Measurements from ENCODE around the gene ATP1A4.

Gene ATP1A4

GRCh38 chr1:160178731-160179130 is 27.3 kb downstream of the ATP1A4 start:
- no peak for FAIRE-seq

DNA sequence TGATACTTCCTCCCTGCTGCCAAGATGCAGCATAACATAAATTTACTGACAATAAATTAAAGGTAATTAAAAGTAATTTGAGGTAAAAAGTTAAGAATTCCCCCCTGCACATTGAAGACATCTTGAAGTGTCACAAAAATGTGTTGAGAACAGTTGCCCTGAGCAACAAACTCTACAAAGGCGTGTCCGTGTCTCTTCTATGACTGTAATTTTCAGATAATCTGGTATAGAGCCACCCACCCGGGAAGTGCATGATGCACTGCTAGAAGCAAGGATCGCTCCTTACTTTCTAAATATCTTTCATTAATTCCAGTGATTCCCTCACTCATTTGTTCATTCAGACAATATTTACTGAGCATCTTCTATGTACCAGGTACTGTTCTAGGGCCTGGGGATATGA is 27.9 kb downstream of the ATP1A4 start:
- no peak for FAIRE-seq

- no peak for FAIRE-seq
Observed at GRCh38 chr1:160186246-160186645, 34.8 kb downstream of the ATP1A4 start.

DNA sequence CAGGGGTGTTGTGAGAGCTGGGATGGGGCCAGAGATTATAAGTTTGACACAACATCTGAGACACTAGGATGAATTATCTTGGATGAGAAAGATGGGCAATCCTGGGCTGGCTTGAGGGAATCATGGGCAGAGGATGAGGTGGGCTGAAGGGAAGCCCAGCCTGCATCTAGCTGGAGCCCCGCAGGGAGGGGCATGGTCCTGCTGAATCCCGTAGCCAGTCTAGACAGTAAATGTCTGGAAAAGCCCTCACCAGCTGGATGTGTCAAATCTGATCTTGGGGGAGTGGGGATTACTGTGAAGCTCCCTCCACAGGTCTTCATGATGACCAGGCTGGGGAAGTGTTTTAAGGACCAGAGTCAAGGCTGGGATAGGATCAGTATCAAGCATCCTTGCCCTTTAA is 35.3 kb downstream of the ATP1A4 start:
- FAIRE-seq, result no peak

GRCh38 chr1:160187407-160187806 is 36.0 kb downstream of the ATP1A4 start:
- FAIRE-seq, result no peak

GRCh38 chr1:160188341-160188740 is 36.9 kb downstream of the ATP1A4 start:
- no peak for FAIRE-seq

GRCh38 chr1:160189649-160190625 is 38.5 kb downstream of the ATP1A4 start, which contains the start of gene CASQ1:
CASQ1 (plus strand) TSS chr1:160190575; CDS start chr1:160190752, 177 bp downstream.
- no peak for FAIRE-seq

DNA sequence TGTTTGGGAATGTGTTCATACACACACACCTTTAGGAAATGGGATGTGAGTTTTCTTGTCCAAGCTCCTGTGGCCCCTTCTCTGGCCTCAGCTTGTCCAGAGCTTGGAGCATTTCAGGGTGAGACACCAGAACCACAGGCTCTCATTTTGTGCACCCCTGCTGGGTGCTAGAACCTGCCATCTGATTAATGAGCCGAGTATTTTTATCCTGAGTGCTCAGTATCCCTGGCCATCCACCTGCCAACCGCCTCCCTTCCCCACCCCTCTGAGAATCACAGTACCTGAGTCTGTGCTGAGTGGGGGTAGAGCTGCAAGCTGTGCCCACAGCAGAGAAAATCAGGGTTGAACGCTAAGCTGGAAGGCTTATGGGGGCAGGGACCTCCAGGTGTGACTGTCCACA is 40.4 kb downstream of the ATP1A4 start:
- FAIRE-seq, result no peak

GRCh38 chr1:160192234-160192633 is 40.8 kb downstream of the ATP1A4 start:
- FAIRE-seq, result no peak

GRCh38 chr1:160193091-160193819 is 41.9 kb downstream of the ATP1A4 start:
- peak; percentile 15 for FAIRE-seq

DNA sequence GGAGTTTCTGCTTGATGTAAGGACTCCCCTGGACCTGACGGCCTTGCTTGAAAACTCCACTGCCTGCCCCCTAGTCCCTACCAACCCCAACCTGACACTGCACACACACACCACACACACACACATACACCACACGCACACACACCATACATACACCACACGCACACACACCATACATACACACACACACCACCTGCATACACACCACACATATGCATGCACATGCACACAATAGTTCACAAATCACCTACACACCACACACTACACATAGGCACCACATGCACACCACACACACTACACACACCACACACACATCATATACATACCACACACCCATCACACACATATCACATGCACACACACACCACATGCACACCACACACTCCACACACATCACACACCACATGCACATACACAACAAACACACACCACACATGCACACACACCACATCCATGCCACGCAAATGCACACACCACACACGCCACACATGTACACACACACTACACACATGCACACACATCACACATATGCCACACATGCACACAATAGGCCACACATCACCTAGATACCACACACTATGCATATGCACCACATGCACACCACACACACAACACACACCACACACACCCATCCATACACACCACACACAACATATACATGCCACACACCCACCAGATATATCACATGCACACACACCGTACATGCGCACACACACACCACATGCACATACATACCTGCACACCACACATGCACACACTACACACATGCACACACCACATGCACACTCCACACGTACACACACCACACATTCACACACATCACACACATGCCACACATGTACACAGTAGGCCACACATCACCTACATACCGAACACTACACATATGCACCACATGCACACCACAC is 42.7 kb downstream of the ATP1A4 start:
- no peak for FAIRE-seq

GRCh38 chr1:160194737-160195059 is 43.3 kb downstream of the ATP1A4 start:
- FAIRE-seq, result no peak

DNA sequence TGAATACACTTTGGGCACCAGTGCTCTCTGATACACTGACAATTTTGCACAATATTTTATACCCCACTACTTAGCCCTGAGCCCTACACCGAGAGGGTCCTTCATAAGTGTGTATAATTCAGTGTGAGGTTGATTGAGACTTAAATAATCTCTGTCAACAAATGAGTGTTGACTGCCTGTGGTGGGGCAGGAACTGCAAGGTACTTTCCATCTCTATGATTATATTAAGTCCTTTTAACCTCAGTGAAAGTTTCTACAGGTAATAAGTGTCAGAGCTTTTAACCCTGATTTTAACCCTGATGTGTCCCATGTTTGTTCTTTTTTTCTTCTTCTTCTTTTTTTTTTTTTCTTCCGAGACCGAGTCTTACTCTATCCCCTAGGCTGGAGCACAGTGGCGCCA is 44.7 kb downstream of the ATP1A4 start:
- no peak for FAIRE-seq

GRCh38 chr1:160197231-160197630 is 45.8 kb downstream of the ATP1A4 start:
- no peak for FAIRE-seq

- no peak for FAIRE-seq
Observed at GRCh38 chr1:160200786-160201185, 49.4 kb downstream of the ATP1A4 start.

GRCh38 chr1:160204526-160205241 is 53.3 kb downstream of the ATP1A4 start:
- FAIRE-seq, result no peak

DNA sequence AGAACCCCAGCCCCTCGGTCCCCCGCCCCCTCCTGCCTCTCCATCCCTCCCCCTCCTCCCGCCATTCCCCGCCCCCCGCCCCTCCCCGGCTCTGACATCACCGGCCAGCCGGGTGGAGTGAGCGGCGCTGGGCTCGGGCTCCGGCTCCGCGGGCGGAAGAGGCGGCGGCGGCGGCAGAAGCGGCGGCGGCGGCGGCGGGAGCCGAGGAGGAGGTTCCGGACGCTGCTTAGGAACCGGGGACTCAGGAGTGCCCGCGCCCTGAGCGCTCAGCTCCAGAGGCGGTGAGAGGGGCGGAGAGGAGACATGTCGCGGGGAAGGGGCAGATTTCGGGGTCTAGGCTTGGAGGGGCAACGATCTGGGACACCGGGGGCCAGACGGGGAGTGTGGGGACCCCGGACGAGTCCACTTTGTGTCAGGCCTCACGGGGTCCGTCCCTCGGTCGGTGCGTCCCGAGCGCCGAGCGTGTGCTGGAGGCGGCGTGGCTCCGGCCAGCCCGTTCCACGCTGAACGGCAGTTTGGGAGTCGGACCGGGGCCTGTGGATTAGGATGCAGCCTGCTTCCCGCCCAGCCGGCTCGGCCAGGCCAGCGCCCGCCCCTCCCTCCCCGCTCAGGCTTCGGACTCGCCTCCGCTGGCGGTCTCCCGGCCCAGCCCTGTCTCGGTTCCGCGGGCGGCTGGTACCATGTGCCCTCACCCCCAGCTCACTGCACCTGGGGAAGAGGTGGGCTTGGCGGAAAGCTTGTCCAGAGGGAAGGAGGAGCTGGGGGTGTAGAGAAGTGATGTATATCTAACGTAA is 54.0 kb downstream of the ATP1A4 start, which contains the start of gene PEA15:
Gene PEA15, plus strand, starts transcription at position 143 of the 794 bp plus-strand sequence. CDS start 6,161 bp downstream, outside the sequence.
- FAIRE-seq, result no peak

DNA sequence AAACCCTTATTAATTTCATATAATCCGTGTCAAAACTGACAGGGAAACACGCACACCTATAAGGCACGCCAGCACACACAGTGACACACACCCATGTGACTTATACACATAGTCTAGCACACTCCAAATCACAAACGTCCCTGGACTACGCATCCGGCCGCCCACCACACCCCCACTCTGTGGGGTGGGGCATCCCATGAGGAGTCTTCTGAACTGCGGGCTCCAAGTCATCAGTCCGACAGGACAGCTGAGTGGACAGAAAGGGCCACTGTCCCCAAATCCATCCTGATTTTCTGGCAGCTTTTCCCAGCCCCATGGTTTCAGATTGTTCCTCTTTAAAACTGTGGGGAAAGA is 54.6 kb downstream of the ATP1A4 start:
- FAIRE-seq, result no peak

DNA sequence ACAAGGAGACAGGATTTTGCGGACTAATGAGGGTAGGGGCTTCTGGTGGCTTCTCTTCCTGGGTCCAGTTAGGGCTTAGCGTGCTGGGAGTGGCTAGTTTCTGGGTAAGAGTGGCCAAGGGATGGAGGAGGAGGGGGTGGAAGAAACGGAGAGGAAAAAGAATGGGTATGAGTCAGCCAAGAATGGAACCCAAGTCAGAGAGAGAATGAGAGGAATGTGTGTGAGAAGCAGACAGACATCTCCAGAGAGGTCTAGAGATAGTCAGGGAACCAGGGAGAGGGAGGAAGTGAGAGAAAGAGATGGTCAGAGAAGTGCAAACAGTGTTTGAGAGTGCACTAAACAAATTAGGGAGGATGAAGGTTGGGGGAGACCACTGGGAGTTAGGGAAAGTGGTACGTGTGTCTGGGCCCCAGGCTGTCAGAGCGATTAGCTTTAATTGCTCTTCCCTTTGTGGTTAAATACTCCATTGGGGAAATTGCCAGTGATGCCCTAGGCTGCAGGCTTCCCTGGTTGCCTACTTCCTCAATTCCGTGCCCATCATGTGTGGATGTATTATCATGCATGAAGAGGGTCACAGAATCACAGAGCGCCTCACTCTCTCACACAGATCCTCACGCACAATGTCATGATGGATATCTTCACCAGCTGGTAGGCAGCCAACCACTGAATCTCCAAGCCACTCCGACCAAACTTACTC is 55.2 kb downstream of the ATP1A4 start:
- FAIRE-seq, result no peak

DNA sequence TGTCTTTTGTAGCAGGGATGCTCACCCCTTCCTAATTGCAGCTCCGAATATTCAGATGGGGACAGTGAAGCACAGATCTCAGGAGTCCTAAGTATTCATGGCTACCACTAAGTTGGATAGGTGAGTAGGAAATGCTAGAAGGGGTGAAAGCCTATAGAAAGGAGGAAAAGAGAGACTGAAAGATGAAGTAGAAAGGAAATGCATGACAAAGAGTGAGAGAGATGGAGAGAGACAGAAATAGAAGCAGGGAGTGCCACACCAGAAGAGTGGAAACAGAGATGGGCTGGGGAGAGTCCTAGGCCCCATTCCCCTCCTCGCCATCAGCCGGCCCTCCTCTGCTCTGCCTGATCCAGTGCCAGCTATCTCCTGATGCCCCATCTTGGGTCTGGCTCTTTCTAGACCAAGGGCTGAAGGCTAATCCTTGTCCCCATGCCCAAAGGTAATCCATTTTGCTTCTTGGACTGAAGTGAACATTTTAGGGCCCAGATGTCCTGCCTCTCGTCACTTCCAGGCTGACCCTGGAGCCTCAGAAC is 55.8 kb downstream of the ATP1A4 start:
- no peak for FAIRE-seq

All from endometrium (tissue), 2 donors.